Lung (tissue), 12 donors: ENCODE results near the gene GPR35. TPM values are rescaled to one million over a fixed set of nuclear protein-coding genes. Genes with fewer than 3 reads are reported as not detected.
A peak's percentile ranks its signal among the peaks of the same experiment; 100 is the strongest.

Source experiments
- ATAC-seq: fragments of 200-7000 bp; cut with Tn5 transposase; one replicate; pipeline ENCODE4 v1.9.1; 2020; ENCODE audit warnings: moderate number of reproducible peaks; ENCODE audit not compliant: insufficient read depth, low FRiP score
- DNase-seq, 3 donors: peaks; one replicate each; pipeline ENCODE4 v3.0.0-alpha.2; 2013 to 2017
- H3K27ac ChIP-seq, 2 donors: one replicate each; pipeline ENCODE4 v1.5.1; 2013; ENCODE audit warnings: mild to moderate bottlenecking in 2 of 2, moderate library complexity in 2 of 2, control low read depth in 1 of 2, inconsistent platforms in 1 of 2, low read depth in 1 of 2, low read length in 1 of 2
- H3K27me3 ChIP-seq, 3 donors: one replicate each; pipeline ENCODE4 v1.5.1; 2013; ENCODE audit warnings: low read length in 2 of 3; ENCODE audit not compliant: control insufficient read depth in 3 of 3, insufficient read depth in 3 of 3
- H3K36me3 ChIP-seq, 4 donors: one replicate each; pipeline ENCODE4 v1.5.1; 2013; ENCODE audit warnings: low read length in 4 of 4, mild to moderate bottlenecking in 1 of 4, moderate library complexity in 1 of 4; ENCODE audit not compliant: control insufficient read depth in 4 of 4, insufficient read depth in 4 of 4
- H3K4me1 ChIP-seq, 5 donors: one replicate each; pipeline ENCODE4 v1.5.1; 2013; ENCODE audit warnings: low read length in 5 of 5, mild to moderate bottlenecking in 2 of 5, moderate library complexity in 1 of 5; ENCODE audit not compliant: control insufficient read depth in 5 of 5, insufficient read depth in 5 of 5
- H3K4me3 ChIP-seq: one replicate; pipeline ENCODE4 v1.5.1; 2013; ENCODE audit warnings: mild to moderate bottlenecking, control low read depth, moderate library complexity
- H3K9ac ChIP-seq, 2 donors: one replicate each; pipeline ENCODE4 v1.5.1; 2013; ENCODE audit warnings: low read length in 2 of 2, control low read depth in 1 of 2; ENCODE audit not compliant: insufficient read depth in 1 of 2
- H3K9me3 ChIP-seq, 4 donors: one replicate each; pipeline ENCODE4 v1.5.1; 2013; ENCODE audit warnings: low read length in 3 of 4, mild to moderate bottlenecking in 1 of 4, moderate library complexity in 1 of 4; ENCODE audit not compliant: control insufficient read depth in 4 of 4, insufficient read depth in 3 of 4
- WGBS, 2 donors: extraction: QIAGEN DNeasy Blood & Tissue Kit; methylation state at CpG; one replicate each; pipeline ENCODE4 v1.1.7; 2013; 5-methylcytosine and 5-hydroxymethylcytosine counted together
- polyA plus RNA-seq, 2 donors: library from polyadenylated mRNA; stranded (reverse); fragments of 200-250 nt; gene quantifications; one replicate each; pipeline ENCODE4 v1.2.1, GENCODE V29; 2013
- total RNA-seq, 2 donors: library from RNA; depleted of rRNA in 1 of 2; stranded (reverse); fragments of >200 nt in 1 of 2; gene quantifications; one replicate each; pipeline ENCODE4 v1.2.1, GENCODE V29; 2014 to 2021
- TF ChIP-seq, protein P1 (sequence below): IDR thresholded peaks from 2 replicates; pipeline ENCODE4 v1.5.1; 2012; ENCODE audit warnings: mild to moderate bottlenecking; ENCODE audit errors: control extremely low read depth, extremely low read depth
- donor health status: control.
- donor health status: control.
- donor health status: Bipolar disorder and iron deficiency.
- donor health status: healthy.
- donor health status: DM: yes; HTN: yes; CAD: no.

Gene GPR35
- total and polyA plus RNA-seq, 4 donors, result 2.3 to 10.3 (median 4.1) TPM

DNA sequence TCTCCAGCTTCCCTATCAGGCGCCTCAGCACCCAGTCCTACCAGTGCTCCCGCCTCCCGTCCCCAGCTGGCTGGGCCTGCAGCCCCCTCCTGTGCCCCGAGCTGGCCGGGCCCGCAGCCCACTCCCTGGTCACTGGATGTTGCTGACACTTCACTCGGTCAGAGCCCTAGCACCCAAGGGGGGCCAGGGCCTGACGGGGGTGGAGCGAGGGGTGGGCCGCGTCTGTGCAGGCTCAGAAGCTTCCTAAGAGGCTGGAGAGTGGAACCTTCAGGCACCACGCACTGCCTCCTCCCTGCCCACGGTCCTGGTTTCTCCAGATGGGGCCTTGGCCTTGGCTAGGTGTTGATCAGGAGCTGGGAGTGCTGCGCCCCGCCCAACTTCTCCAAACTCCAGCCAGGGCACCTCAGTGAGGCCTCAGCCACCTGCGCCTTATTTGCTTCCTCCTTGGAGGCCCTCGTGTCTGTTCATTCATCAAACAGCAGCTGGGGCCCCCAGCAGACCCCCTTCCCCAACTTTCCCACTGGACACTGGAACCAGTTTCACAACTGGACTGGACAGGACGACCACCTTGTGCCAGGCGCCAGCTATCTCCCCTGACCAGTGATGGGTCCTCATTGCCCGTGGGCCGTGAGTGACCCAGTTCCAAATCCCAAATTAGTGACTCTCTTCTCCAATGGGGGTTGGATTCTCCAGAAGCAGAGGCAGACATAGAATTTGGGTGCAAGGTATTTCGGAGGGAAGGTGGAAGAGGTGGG, 22.0 kb upstream of the GPR35 start:
- H3K36me3 ChIP-seq, result peaks cover 0 to 14% (median 0%) of the 10 kb centered on the region in 4 donors
- H3K27ac ChIP-seq, result no peak overlapping the region
- no peaks in the 10 kb centered on the region for H3K9me3 ChIP-seq
- H3K9ac ChIP-seq, result no peak overlapping the region
- no peak for DNase-seq
- no peaks in the 10 kb centered on the region for H3K27me3 ChIP-seq
- H3K4me3 ChIP-seq, result no peak overlapping the region
- peaks cover 0 to 9% (median 5%) of the 10 kb centered on the region in 5 donors for H3K4me1 ChIP-seq
- 88 to 93% methylated on average over 22 of the region's 22 CpGs for WGBS, 2 donors
- TF ChIP-seq, protein P1, sequence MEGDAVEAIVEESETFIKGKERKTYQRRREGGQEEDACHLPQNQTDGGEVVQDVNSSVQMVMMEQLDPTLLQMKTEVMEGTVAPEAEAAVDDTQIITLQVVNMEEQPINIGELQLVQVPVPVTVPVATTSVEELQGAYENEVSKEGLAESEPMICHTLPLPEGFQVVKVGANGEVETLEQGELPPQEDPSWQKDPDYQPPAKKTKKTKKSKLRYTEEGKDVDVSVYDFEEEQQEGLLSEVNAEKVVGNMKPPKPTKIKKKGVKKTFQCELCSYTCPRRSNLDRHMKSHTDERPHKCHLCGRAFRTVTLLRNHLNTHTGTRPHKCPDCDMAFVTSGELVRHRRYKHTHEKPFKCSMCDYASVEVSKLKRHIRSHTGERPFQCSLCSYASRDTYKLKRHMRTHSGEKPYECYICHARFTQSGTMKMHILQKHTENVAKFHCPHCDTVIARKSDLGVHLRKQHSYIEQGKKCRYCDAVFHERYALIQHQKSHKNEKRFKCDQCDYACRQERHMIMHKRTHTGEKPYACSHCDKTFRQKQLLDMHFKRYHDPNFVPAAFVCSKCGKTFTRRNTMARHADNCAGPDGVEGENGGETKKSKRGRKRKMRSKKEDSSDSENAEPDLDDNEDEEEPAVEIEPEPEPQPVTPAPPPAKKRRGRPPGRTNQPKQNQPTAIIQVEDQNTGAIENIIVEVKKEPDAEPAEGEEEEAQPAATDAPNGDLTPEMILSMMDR, result no peak
- ATAC-seq, result no peak

DNA sequence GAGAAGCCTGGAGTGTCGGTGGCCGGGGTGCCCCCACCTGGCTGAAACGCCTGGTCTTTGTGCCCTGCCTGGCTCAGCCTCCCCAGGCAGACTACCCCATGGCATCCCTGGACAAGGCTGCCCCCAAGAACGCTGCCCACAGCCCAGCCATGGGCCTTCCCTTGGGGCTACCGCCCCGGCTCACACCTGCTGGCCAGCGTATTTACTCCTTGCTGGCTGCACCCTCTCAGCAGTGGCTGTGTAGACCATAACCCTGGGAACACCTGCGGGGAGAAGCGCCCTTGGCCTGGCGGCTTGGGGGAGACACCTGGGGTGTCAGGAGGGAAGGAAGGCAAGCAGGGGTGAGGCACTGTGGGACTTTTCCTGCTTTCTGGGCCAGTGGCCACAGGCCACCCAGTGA, 21.4 kb upstream of the GPR35 start:
- peaks cover 0 to 9% (median 0%) of the 10 kb centered on the region in 4 donors for H3K36me3 ChIP-seq
- peaks cover 0 to 9% (median 5%) of the 10 kb centered on the region in 5 donors for H3K4me1 ChIP-seq
- no peak overlapping the region for H3K9ac ChIP-seq
- no peak for DNase-seq
- no peak for ATAC-seq
- no peak overlapping the region for H3K4me3 ChIP-seq
- H3K9me3 ChIP-seq, result no peaks in the 10 kb centered on the region
- no peak overlapping the region for H3K27ac ChIP-seq
- TF ChIP-seq, protein P1, result no peak
- no peaks in the 10 kb centered on the region for H3K27me3 ChIP-seq
- 93 to 96% methylated on average over 10 of the region's 10 CpGs for WGBS, 2 donors

DNA sequence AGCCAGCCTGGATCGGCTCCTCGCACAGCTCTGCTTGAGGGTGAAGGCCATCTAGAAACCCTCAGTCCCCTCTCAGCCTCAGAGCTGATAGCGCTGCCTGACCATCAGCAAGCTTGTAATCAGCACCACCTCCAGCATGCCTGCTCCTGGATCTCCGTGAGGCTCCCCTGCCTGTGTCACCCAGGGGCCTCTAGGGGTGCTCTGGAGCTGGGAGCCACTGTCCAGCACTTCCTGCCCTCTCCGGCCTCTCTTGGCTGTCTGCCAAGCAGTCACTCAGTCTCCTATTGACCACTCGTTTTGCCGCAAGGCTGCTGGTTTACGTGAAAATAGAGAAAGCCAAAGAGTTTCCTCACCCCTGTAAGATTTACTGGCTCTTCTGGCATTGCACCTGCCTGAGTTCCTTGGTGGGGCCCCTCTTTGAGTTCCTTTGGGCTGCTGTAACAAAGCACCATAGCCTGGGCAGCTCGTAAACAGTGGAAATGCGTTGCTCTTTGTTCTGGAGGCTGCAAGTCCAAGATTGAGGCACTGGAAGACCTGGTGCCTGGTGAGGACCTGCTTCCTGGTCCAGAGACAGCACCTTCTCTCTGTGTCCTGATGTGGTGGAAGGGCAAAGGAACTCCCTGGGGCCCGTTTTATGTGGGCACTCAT, 20.9 kb upstream of the GPR35 start:
- TF ChIP-seq, protein P1, result peak; percentile 39
- 33 to 50% methylated on average over 11 of the region's 11 CpGs for WGBS, 2 donors
- Histone ChIP-seq H3K4me3 (no peak overlapping the region), H3K36me3 (peaks cover 0 to 3% (median 0%) of the 10 kb centered on the region in 4 donors), H3K4me1 (peaks cover 0 to 9% (median 5%) of the 10 kb centered on the region in 5 donors), H3K9me3 (no peaks in the 10 kb centered on the region), H3K9ac (no peak overlapping the region), H3K27me3 (no peaks in the 10 kb centered on the region), H3K27ac (no peak overlapping the region)
- peak; percentile 68 for ATAC-seq
- DNase-seq, result peak; percentile 52 to 66 (median 59)
